Measurements from ENCODE around the gene SLC25A42. TPM values are rescaled to one million over a fixed set of nuclear protein-coding genes. Genes with fewer than 3 reads are reported as not detected.

Gene SLC25A42
- total and polyA plus RNA-seq, 7 donors = 2.4 to 9.5 (median 7.8) TPM

- H3K4me3 ChIP-seq = no peak overlapping the region
- H3K27me3 ChIP-seq = no peaks in the 10 kb centered on the region
- peak overlapping the region in 3 of 4 donors; percentile 14 to 49 (median 34) for H3K27ac ChIP-seq
- intact Hi-C loops (cut with DNase I) = no loop called here
- H3K9me3 ChIP-seq = no peaks in the 10 kb centered on the region
- H3K4me1 ChIP-seq = peaks cover 0 to 9% (median 7%) of the 10 kb centered on the region in 4 donors
- TF ChIP-seq POLR2AphosphoS5 (IDR thresholded peaks at IDR 0.05) (no peak), EP300 (IDR thresholded peaks at IDR 0.05) (no peak), POLR2A (IDR thresholded peaks at IDR 0.05) (no peak)
- TF ChIP-seq, protein P1, sequence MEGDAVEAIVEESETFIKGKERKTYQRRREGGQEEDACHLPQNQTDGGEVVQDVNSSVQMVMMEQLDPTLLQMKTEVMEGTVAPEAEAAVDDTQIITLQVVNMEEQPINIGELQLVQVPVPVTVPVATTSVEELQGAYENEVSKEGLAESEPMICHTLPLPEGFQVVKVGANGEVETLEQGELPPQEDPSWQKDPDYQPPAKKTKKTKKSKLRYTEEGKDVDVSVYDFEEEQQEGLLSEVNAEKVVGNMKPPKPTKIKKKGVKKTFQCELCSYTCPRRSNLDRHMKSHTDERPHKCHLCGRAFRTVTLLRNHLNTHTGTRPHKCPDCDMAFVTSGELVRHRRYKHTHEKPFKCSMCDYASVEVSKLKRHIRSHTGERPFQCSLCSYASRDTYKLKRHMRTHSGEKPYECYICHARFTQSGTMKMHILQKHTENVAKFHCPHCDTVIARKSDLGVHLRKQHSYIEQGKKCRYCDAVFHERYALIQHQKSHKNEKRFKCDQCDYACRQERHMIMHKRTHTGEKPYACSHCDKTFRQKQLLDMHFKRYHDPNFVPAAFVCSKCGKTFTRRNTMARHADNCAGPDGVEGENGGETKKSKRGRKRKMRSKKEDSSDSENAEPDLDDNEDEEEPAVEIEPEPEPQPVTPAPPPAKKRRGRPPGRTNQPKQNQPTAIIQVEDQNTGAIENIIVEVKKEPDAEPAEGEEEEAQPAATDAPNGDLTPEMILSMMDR (IDR thresholded peaks at IDR 0.05) = no peak
- no peak for DNase-seq
- peaks cover 0 to 24% (median 9%) of the 10 kb centered on the region in 4 donors for H3K36me3 ChIP-seq
- 54 to 77% methylated on average over 4 of the region's 4 CpGs for WGBS, 2 donors
Observed at GRCh38 chr19:19039901-19040300, 23.9 kb upstream of the SLC25A42 start.

- peak; percentile 89 for DNase-seq
- Histone ChIP-seq H3K4me3 (no peak overlapping the region), H3K36me3 (peaks cover 0 to 28% (median 9%) of the 10 kb centered on the region in 4 donors), H3K4me1 (peaks cover 0 to 8% (median 6%) of the 10 kb centered on the region in 4 donors), H3K27me3 (no peaks in the 10 kb centered on the region), H3K9me3 (no peaks in the 10 kb centered on the region), H3K27ac (peak overlapping the region in 3 of 4 donors; percentile 14 to 49 (median 34))
- TF ChIP-seq EP300 (IDR thresholded peaks at IDR 0.05) = no peak
- peak in 1 of 4 donors; percentile 19 for TF ChIP-seq POLR2AphosphoS5 (IDR thresholded peaks at IDR 0.05)
- TF ChIP-seq, protein P1 (IDR thresholded peaks at IDR 0.05) = no peak
- no peak for TF ChIP-seq POLR2A (IDR thresholded peaks at IDR 0.05)
- intact Hi-C loops (cut with DNase I) = no loop called here
- WGBS, 2 donors = 63 to 75% methylated on average over 7 of the region's 7 CpGs
Observed at GRCh38 chr19:19040417-19040816, 23.4 kb upstream of the SLC25A42 start.

GRCh38 chr19:19042732-19043280, 21.0 kb upstream of the SLC25A42 start:
- H3K36me3 ChIP-seq = peaks cover 0 to 44% (median 11%) of the 10 kb centered on the region in 4 donors
- TF ChIP-seq EP300 (IDR thresholded peaks at IDR 0.05) = no peak
- TF ChIP-seq POLR2AphosphoS5 (IDR thresholded peaks at IDR 0.05) = no peak
- TF ChIP-seq, protein P1 (IDR thresholded peaks at IDR 0.05) = no peak
- no peak for TF ChIP-seq POLR2A (IDR thresholded peaks at IDR 0.05)

GRCh38 chr19:19043481-19043880, 20.3 kb upstream of the SLC25A42 start:
- no peak for TF ChIP-seq POLR2A (IDR thresholded peaks at IDR 0.05)
- H3K27ac ChIP-seq = no peak overlapping the region
- intact Hi-C loops (cut with DNase I) = no loop called here
- no peaks in the 10 kb centered on the region for H3K9me3 ChIP-seq
- no peak for DNase-seq
- peaks cover 0 to 8% (median 6%) of the 10 kb centered on the region in 4 donors for H3K4me1 ChIP-seq
- H3K36me3 ChIP-seq = peaks cover 0 to 45% (median 11%) of the 10 kb centered on the region in 4 donors
- H3K4me3 ChIP-seq = no peak overlapping the region
- no peaks in the 10 kb centered on the region for H3K27me3 ChIP-seq
- WGBS, 2 donors = 91 to 95% methylated on average over 6 of the region's 6 CpGs

More at GRCh38 chr19:19042732-19043280, 21.0 kb upstream of the SLC25A42 start:
- Histone ChIP-seq H3K27me3 (no peaks in the 10 kb centered on the region), H3K4me1 (peaks cover 0 to 8% (median 6%) of the 10 kb centered on the region in 4 donors), H3K4me3 (no peak overlapping the region), H3K27ac (no peak overlapping the region), H3K9me3 (no peaks in the 10 kb centered on the region)
- intact Hi-C loops (cut with DNase I) = no loop called here
- no peak for DNase-seq
- 93 to 95% methylated on average over 13 of the region's 13 CpGs for WGBS, 2 donors

DNA sequence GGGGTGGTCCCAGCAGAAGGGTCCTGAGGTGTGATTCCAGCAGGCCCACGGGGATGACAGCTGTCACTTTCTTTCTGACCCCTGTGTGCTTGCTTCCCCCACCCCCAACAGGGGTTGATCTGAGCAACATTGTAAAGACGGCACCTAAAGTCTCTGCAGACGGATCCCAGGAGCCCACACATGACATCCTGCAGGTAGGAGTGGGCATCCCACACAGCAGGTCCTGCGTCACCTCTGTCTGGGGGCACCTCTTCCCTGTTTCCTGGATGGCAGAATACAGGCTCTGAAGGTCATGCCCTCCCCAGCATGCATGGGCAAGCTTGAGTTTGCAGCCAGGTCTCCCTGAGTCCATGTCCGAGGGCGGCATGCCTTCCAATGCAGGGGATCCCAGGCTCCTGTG, 19.9 kb upstream of the SLC25A42 start:
- H3K27me3 ChIP-seq = no peaks in the 10 kb centered on the region
- DNase-seq = no peak
- WGBS, 2 donors = 95 to 97% methylated on average over 6 of the region's 6 CpGs

More for the DNA sequence above, 19.9 kb upstream of the SLC25A42 start:
- TF ChIP-seq EP300 (IDR thresholded peaks at IDR 0.05) (no peak), POLR2A (IDR thresholded peaks at IDR 0.05) (no peak), POLR2AphosphoS5 (IDR thresholded peaks at IDR 0.05) (no peak)
- TF ChIP-seq, protein P1 (IDR thresholded peaks at IDR 0.05) = no peak
- Histone ChIP-seq H3K4me1 (peaks cover 0 to 8% (median 6%) of the 10 kb centered on the region in 4 donors), H3K27ac (no peak overlapping the region), H3K36me3 (peaks cover 0 to 45% (median 11%) of the 10 kb centered on the region in 4 donors), H3K9me3 (no peaks in the 10 kb centered on the region), H3K4me3 (no peak overlapping the region)
- intact Hi-C loops (cut with DNase I) = no loop called here
